Measurements from ENCODE around the gene AKR1A1.

AKR1A1 gene

DNA sequence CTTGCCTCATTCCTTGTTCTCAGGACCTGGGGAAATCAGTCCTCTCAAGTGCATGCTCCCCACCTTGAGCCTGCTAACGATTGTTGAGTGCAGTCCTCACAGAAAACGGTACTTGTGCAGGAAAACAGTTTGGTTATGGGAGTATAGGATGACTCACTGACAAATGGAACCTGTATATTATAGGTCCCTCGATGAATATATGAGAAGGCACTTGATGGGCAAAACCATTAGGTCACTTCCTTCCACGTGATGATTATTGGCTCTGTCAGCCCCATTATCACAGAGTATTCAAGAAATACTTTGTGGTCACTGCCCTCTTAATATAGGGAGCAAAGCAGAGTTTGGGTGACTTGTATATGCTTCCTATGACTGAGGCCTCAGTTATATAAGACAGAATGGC, 67.0 kb downstream of the AKR1A1 start:
- no peak overlapping the region for H3K4me3 ChIP-seq (ENCODE audit: low read depth, low read length)
- DNase-seq (ENCODE audit: low read depth, low spot score): peak; percentile 24
- TF ChIP-seq, protein P1, sequence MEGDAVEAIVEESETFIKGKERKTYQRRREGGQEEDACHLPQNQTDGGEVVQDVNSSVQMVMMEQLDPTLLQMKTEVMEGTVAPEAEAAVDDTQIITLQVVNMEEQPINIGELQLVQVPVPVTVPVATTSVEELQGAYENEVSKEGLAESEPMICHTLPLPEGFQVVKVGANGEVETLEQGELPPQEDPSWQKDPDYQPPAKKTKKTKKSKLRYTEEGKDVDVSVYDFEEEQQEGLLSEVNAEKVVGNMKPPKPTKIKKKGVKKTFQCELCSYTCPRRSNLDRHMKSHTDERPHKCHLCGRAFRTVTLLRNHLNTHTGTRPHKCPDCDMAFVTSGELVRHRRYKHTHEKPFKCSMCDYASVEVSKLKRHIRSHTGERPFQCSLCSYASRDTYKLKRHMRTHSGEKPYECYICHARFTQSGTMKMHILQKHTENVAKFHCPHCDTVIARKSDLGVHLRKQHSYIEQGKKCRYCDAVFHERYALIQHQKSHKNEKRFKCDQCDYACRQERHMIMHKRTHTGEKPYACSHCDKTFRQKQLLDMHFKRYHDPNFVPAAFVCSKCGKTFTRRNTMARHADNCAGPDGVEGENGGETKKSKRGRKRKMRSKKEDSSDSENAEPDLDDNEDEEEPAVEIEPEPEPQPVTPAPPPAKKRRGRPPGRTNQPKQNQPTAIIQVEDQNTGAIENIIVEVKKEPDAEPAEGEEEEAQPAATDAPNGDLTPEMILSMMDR (IDR thresholded peaks at IDR 0.05; ENCODE audit: low read depth, low read length): no peak
- in situ Hi-C loops (cut with HindIII; ENCODE audit: low sequenced_read_pairs): no loop called here

DNA sequence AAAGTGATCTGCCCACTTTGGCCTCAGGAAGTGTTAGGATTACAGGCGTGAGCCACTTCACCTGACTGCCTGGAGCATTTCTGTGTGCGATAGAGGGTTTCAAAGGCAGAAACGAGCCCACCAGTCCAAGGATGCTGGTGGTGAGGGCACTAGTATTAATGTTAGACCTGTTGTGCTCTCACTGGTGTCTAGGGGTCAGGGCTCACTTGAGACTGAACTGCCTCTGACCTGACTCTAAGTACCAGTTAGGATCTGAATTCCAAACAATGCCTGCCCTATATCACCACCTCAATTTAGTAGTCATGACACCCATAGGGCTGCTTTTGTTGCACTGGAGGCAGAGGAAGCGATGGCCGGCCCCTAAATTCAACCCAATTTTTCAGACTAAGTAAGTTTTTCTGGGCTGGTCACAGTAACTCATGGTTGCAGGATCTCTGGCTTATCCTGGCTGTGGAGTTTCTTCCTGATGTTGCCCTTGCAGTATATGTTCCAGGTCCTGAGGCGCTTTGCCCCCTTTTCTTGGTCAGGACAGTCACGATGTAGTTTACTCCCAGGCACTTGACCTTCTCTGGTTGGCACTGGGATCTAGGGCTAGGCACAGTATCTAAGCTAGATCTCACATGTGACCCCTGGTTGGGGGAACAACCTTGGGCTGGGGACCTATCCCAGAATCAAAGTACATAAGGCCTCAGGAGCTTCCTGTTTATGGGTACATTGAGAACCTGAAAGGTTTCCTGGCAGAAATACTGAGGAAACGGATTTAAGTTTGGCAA, 68.7 kb downstream of the AKR1A1 start:
- TF ChIP-seq, protein P1 (IDR thresholded peaks at IDR 0.05; ENCODE audit: low read depth, low read length): no peak
- DNase-seq (ENCODE audit: low read depth, low spot score): no peak
- no peak overlapping the region for H3K4me3 ChIP-seq (ENCODE audit: low read depth, low read length)
- in situ Hi-C loops (cut with HindIII; ENCODE audit: low sequenced_read_pairs): no loop called here

Data from astrocyte of the spinal cord (primary cell).